ENCODE data around the gene FAF1. TPM values are rescaled to one million over a fixed set of nuclear protein-coding genes. Genes with fewer than 3 reads are reported as not detected.

Gene FAF1
- total RNA-seq, 1 experiment from 2014 or later = 109 TPM

- Histone ChIP-seq H3K27me3 (replicated peaks; ENCODE audit: insufficient read depth, low read depth, low read length, poor library complexity) (no peaks in the 10 kb centered on the region), H3K27ac (ENCODE audit: low read depth, low read length, poor library complexity, severe bottlenecking) (no peak overlapping the region), H3K36me3 (ENCODE audit: insufficient read depth, low read length, poor library complexity, severe bottlenecking) (no peaks in the 10 kb centered on the region), H3K4me1 (ENCODE audit: insufficient read depth, low read length, poor library complexity, severe bottlenecking) (no peaks in the 10 kb centered on the region), H3K4me3 (ENCODE audit: low read depth, low read length, poor library complexity, severe bottlenecking) (no peak overlapping the region), H3K9me3 (ENCODE audit: low read depth, low read length, poor library complexity, severe bottlenecking) (no peaks in the 10 kb centered on the region)
- no TSS peak for BruUV-seq (replicated peaks)
- POLR2A ChIA-PET (ENCODE audit: low non-redundant PET) = no interaction called here
- intact Hi-C loops (cut with micrococcal nuclease; ENCODE audit: unreplicated experiment) = no loop called here
- TF ChIP-seq EZH2 (IDR thresholded peaks at IDR 0.05; ENCODE audit: borderline replicate concordance, low read depth, low read length, poor library complexity, severe bottlenecking) (no peak), CTCF (conservative IDR thresholded peaks at IDR 0.05; ENCODE audit: low read depth, low read length) (no peak)
- CTCF ChIA-PET = no interaction called here
- no peak for DNase-seq (ENCODE audit: low spot score)
These were observed 366.6 kb downstream of the FAF1 start for GRCh38 chr1:50593515-50593914.

GRCh38 chr1:50591598-50591997 is 368.5 kb downstream of the FAF1 start:
- TF ChIP-seq CTCF (conservative IDR thresholded peaks at IDR 0.05; ENCODE audit: low read depth, low read length) = no peak
- no peak for TF ChIP-seq EZH2 (IDR thresholded peaks at IDR 0.05; ENCODE audit: borderline replicate concordance, low read depth, low read length, poor library complexity, severe bottlenecking)
- Histone ChIP-seq H3K27ac (ENCODE audit: low read depth, low read length, poor library complexity, severe bottlenecking) (no peak overlapping the region), H3K36me3 (ENCODE audit: insufficient read depth, low read length, poor library complexity, severe bottlenecking) (no peaks in the 10 kb centered on the region), H3K4me1 (ENCODE audit: insufficient read depth, low read length, poor library complexity, severe bottlenecking) (no peaks in the 10 kb centered on the region), H3K4me3 (ENCODE audit: low read depth, low read length, poor library complexity, severe bottlenecking) (no peak overlapping the region), H3K27me3 (replicated peaks; ENCODE audit: insufficient read depth, low read depth, low read length, poor library complexity) (no peaks in the 10 kb centered on the region), H3K9me3 (ENCODE audit: low read depth, low read length, poor library complexity, severe bottlenecking) (no peaks in the 10 kb centered on the region)
- ChIA-PET POLR2A (ENCODE audit: low non-redundant PET) (no interaction called here), CTCF (no interaction called here)
- no peak for DNase-seq (ENCODE audit: low spot score)
- no TSS peak for BruUV-seq (replicated peaks)
- intact Hi-C loops (cut with micrococcal nuclease; ENCODE audit: unreplicated experiment) = no loop called here

- H3K9me3 ChIP-seq (ENCODE audit: low read depth, low read length, poor library complexity, severe bottlenecking) = no peaks in the 10 kb centered on the region
- DNase-seq (ENCODE audit: low spot score) = no peak
- no peak overlapping the region for H3K4me3 ChIP-seq (ENCODE audit: low read depth, low read length, poor library complexity, severe bottlenecking)
- TF ChIP-seq CTCF (conservative IDR thresholded peaks at IDR 0.05; ENCODE audit: low read depth, low read length) = no peak
- intact Hi-C loops (cut with micrococcal nuclease; ENCODE audit: unreplicated experiment) = no loop called here
- BruUV-seq (replicated peaks) = no TSS peak
- H3K36me3 ChIP-seq (ENCODE audit: insufficient read depth, low read length, poor library complexity, severe bottlenecking) = peaks cover 2% of the 10 kb centered on the region
- H3K27me3 ChIP-seq (replicated peaks; ENCODE audit: insufficient read depth, low read depth, low read length, poor library complexity) = no peaks in the 10 kb centered on the region
- H3K27ac ChIP-seq (ENCODE audit: low read depth, low read length, poor library complexity, severe bottlenecking) = no peak overlapping the region
- POLR2A ChIA-PET (ENCODE audit: low non-redundant PET) = no interaction called here
- CTCF ChIA-PET = no interaction called here
- no peaks in the 10 kb centered on the region for H3K4me1 ChIP-seq (ENCODE audit: insufficient read depth, low read length, poor library complexity, severe bottlenecking)
These were observed 377.7 kb downstream of the FAF1 start for GRCh38 chr1:50582346-50582745.
